ENCODE measurements around the gene NOL4.
"Not testable (repeated sequence)": the region's sequence is repeated elsewhere in the genome, so short reads cannot be mapped to it uniquely, and the experiment has no call there.

The NOL4 gene

GRCh38 chr18:34224423-34225217 is at the start of gene NOL4:
NOL4 (minus strand) TSS chr18:34224913; CDS start chr18:34223253, 1,660 bp downstream.
- DNase-seq: no peak

- not testable (repeated sequence) for DNase-seq
These were observed 41.3 kb upstream of the NOL4 start for GRCh38 chr18:34266029-34266428.

GRCh38 chr18:34261865-34262780 is 37.4 kb upstream of the NOL4 start:
- no peak for DNase-seq

GRCh38 chr18:34258176-34258575 is 33.5 kb upstream of the NOL4 start:
- DNase-seq: no peak

GRCh38 chr18:34251919-34252318 is 27.2 kb upstream of the NOL4 start:
- DNase-seq: no peak

- DNase-seq: no peak
These were observed 24.0 kb upstream of the NOL4 start for GRCh38 chr18:34248727-34249126.

GRCh38 chr18:34242739-34243138 is 18.0 kb upstream of the NOL4 start:
- DNase-seq: no peak

- not testable (repeated sequence) for DNase-seq
These were observed 9.2 kb upstream of the NOL4 start for GRCh38 chr18:34233781-34234388.

GRCh38 chr18:34225218-34225553 is 473 bp upstream of the NOL4 start:
- no peak for DNase-seq

GRCh38 chr18:34223893-34224422 is 755 bp downstream of the NOL4 start:
- no peak for DNase-seq

GRCh38 chr18:34223164-34223892 is 1.4 kb downstream of the NOL4 start:
- DNase-seq: no peak

- peak; percentile 12 for DNase-seq
These were observed 2.2 kb downstream of the NOL4 start for GRCh38 chr18:34222307-34223163.

GRCh38 chr18:34221971-34222306 is 2.8 kb downstream of the NOL4 start:
- no peak for DNase-seq

GRCh38 chr18:34220081-34220815 is 4.5 kb downstream of the NOL4 start:
- DNase-seq: no peak

- DNase-seq: no peak
These were observed 5.1 kb downstream of the NOL4 start for GRCh38 chr18:34219651-34220050.

GRCh38 chr18:34212511-34212910 is 12.2 kb downstream of the NOL4 start:
- no peak for DNase-seq

- DNase-seq: no peak
These were observed 17.3 kb downstream of the NOL4 start for GRCh38 chr18:34207344-34207851.

- DNase-seq: no peak
These were observed 20.8 kb downstream of the NOL4 start for GRCh38 chr18:34203866-34204265.

GRCh38 chr18:34196256-34196655 is 28.5 kb downstream of the NOL4 start:
- DNase-seq: no peak

- no peak for DNase-seq
These were observed 30.5 kb downstream of the NOL4 start for GRCh38 chr18:34194239-34194638.

Data from hematopoietic multipotent progenitor cell treated with erythropoietin and hydrocortisone succinate and interleukin-3 and kit ligand, for 6 days (in vitro differentiated cells).